CD4-positive, alpha-beta T cell treated with Interferon alpha-2 for 1 hour (primary cell): ENCODE data around the gene HABP4.
A peak's percentile ranks its signal among the peaks of the same experiment; 100 is the strongest.

Experiments
- DNase-seq, 2 donors: peaks; one replicate each; pipeline ENCODE4 v3.0.0-alpha.2; 2020 to 2022

HABP4 gene

GRCh38 chr9:96449845-96450612, at the start of gene HABP4:
HABP4 (plus strand) TSS chr9:96450169; CDS start chr9:96450280, 111 bp downstream.
- DNase-seq = peak; percentile 94 to 95

DNA sequence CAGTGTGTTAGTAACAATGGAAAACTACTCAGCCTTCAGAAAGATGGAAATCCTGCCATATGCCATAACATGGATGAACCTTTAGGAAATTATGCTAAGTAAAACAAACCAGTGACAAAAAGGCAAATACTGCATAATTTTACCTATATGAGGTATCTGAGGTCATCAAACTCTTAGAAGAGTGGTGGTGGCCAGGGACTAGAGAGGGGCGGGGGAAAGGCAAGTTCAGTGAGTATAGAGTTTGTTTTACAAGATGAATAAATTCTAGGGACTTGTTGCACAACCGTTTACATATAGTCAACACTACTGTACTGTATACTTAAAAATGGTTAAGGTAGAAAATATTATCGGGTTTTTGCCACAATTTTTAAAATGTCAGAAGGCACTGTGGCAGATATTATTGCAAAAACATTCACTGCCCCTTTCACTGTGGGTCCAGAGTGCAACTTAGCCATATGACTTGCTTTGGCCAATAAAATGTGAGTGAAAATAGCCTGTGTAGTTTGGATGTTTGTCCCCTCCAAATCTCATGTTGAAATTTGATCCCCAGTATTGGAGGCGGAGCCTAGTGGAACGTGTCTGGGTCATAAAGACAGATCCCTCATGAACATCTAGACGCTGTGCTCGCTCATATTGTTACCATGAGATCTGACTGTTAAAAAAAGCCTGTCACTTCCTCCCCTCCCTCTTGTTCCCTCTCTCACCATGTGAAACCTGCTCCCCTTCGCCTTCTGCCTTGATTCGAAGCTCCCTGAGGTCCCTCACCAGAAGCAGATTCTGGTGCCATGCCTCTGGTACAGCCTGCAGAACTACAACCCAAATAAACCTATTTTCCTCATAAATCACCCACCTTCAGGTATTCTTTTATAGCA, 41.3 kb upstream of the HABP4 start:
- no peak for DNase-seq

GRCh38 chr9:96411129-96411838, 38.7 kb upstream of the HABP4 start:
- no peak for DNase-seq

- no peak for DNase-seq
These were observed 37.6 kb upstream of the HABP4 start for GRCh38 chr9:96412174-96412913.

- peak; percentile 20 to 38 for DNase-seq
These were observed 36.4 kb upstream of the HABP4 start for GRCh38 chr9:96413302-96414221.

DNA sequence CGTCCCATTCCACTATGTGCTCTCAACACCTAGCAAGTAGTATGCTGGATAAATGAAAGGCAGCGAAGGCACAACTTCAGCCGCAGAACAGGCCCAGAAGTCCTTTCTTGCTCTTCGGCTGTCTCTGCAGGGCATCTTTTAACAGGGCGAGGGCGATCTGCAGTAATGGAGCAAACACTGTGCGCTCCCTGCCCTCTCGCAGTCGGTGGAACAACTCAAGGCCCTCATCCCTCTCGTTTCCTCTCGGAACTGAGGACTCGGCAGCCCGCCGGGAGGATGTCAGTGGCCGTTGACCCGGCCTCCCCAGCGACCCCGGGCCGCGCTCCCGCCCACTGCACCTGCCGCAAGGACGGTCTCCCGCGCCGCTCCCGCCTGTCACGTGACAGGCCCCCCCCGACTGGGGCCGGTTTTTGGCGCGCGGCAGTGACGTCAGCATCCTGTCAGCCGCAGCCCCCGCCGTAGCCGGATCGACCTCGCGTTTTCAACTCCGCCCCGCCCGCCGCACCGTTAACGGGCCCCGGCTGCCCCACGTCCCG, 32.9 kb upstream of the HABP4 start:
- DNase-seq = peak; percentile 87 to 93

DNA sequence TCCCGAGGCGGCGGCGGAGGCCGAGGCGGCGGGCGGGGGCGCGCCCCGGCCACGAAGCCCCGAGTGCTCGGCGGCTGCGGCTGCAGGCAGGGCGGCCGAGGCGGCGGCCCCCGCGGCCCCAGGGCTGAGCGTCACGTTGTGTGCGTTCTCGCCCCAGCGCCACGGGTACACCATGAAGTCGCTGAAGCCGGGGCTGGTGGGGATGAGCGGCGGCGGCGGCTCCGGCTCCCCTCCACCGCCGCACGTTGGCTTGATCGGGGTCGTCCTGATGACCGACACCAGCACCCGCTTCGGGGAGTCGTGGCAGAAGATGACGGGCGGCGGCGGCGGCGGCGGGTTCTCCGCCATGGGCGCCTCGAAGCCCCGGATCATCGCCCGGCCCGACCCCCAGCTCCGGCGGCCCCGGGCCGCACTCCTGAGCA, 32.3 kb upstream of the HABP4 start:
- DNase-seq = no peak

GRCh38 chr9:96418083-96418919, 31.7 kb upstream of the HABP4 start, which contains the start of gene ZNF367:
ZNF367 (minus strand) TSS chr9:96418370; CDS start chr9:96418032, 338 bp downstream.
- peak; percentile 94 to 95 for DNase-seq

DNA sequence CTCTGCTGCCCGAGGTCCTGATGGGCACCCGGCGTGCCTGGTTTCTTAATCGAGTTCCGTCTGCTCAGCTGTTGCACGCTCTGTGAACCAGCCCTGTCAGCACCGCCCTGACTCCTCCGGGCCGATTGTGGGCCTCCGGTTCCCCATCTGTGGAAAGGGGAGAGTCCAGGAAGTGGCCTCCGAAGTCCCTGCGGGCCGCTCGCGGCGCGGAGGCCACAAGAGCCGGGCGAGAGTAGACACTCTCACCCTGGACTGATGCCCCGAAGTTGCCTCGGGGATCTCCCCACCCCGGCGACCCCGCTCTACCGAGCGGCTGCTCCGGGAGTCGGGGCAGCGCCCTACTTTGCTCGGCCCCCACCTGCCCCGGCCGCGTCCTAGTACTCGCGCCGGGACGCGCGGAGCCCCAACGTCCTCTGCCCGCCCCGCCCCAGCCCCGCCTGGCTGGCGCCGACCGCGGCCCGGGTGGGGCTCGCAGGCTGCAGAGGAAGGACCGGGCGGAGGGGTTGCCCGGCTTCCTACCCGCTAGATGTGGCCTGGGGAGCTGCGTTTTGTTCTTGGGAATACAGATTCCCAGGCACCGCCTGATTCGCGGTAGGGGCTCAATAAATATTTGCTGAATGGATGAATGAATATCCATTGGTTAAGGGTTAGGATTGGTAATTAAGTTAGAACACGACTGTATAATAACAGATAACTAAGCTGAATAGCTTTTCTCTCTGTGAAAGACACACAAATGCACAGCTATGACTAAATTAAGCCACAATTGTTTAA, 30.9 kb upstream of the HABP4 start:
- peak; percentile 51 to 67 for DNase-seq

DNA sequence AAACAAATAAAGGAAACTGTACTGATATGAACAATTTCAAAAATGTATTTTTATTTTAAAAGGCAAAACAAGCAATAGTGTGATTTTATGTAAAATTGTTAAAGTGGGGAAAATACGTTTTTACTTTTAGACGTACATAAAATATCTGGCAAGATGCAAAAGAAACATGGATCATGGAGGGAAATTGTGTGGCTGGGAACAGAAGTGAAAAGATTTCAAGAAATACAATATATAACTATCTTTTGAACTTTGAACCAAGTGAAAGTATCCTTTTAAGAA, 30.3 kb upstream of the HABP4 start:
- DNase-seq = no peak

GRCh38 chr9:96420468-96421219, 29.3 kb upstream of the HABP4 start:
- DNase-seq = peak in 1 of 2 donors; percentile 9

GRCh38 chr9:96423322-96423984, 26.5 kb upstream of the HABP4 start:
- DNase-seq = no peak

DNA sequence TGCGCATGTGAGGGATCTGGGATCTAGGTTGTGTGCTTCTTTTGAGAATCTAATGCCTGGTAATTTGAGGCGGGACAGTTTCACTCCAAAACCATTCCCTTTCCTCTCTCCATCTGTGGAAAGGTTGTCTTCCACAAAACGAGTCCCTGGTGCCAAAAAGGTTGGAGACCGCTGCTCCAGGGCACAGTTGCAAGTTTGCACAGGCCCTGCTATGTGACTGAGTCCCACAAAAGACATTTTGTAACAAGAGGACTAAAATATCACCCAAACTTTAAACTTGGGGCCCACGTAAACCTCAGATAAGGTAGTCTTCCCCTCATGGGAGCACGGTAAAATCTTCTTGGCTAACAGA, 26.0 kb upstream of the HABP4 start:
- DNase-seq = no peak

- peak in 1 of 2 donors; percentile 36 for DNase-seq
These were observed 24.3 kb upstream of the HABP4 start for GRCh38 chr9:96425500-96426169.

DNA sequence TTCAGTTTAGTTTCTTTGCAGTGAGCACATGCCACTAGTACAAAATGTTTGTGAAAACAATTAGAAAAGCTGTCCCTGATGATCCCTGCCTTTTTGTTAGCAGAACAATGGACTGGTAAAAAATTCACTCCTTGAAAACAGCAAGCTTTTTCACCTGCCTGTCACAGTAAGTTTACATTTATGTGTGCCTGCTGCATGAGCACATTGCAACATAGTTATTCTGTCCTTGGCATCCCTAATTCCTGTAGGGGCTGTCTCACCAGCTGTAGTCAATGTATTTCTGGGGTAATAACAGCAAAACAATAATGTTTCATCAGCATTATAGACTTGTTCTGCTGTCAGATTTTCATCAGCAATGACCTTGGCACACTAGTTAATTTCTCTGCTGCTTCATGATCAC, 20.2 kb upstream of the HABP4 start:
- no peak for DNase-seq

DNA sequence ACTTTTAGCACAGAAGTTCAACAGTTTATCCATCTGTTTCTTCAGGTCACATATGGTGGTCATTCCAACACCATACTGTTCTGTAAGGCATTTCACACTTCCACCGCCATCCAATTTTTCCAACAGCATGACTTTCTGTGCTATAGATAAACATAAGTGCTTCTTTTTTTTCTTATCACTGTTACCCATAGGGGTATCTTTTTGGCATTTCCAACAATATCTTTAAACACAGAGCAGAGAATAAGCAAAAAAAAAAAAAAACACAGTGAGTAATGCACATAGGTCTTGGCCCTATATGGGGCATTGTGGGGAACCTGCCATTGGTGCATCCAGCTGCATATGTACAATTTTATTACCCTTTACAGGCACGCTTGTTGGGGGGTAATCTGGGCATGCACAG, 19.6 kb upstream of the HABP4 start:
- DNase-seq = no peak

DNA sequence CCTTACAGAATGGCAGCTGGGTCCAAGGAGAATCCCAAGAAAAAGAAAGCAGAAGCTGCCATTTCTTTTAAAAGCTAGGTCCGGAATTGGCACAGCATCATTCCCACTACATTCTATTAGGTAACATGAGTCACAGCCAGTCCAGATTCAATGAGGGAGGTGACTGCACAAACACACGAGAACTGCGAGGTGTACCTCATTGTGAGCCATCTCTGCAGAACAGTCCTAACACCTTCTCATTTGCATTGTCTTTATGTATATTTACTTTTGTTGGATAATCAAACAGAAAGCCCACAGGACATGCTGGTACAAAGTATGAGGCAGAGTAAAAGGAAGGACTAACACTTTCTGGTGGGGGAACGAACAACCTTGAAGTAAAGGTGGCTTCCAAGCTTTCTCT, 14.6 kb upstream of the HABP4 start:
- no peak for DNase-seq

GRCh38 chr9:96436063-96436455, 13.9 kb upstream of the HABP4 start:
- DNase-seq = peak in 1 of 2 donors; percentile 26
